Stimulated activated CD8-positive, alpha-beta memory T cell treated with anti-CD3 and anti-CD28 coated beads, Interleukin-12 subunit alpha, Interleukin-12 subunit beta, amount 100 ng/mL, for 24 hours (primary cell): Measurements from ENCODE around the gene GDNF.

ENCODE experiments used
- DNase-seq: peaks from one replicate; pipeline ENCODE4 v3.0.0-alpha.2; 2020; ENCODE audit errors: extremely low read depth

Gene GDNF

DNA sequence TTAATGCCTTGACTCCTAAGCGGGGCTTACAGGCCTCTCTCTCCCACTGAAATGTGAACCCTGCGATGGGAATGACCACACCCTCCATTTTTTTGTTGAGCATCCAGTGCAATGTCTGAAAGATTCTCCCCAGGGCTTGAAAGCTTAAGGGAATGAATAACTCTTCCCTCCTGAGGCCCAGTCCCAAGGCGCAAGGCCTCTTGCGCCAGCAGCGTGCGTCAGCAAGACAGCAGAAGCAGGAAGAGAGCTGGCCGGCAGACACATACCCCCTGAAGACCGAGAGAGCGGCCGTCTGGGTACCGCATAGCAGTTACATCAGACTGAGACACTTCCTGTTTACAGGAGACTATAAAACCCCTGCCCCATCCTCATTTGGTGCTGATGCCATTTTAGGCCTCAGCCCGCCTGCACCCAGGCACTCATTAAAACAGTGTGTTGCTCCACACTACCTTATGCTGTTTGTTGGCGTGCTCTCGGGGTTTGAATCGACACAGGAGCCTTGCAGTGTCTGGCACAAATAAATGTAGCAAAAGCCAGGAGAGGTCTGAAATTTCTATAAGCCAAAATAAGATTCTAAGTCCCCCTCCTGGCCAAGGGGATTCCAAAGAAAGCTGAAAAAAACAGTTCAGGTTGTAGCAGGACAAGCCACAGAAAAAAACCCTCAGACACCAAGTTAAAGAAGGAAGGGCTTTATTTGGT is 62.3 kb downstream of the GDNF start:
- no peak for DNase-seq

DNA sequence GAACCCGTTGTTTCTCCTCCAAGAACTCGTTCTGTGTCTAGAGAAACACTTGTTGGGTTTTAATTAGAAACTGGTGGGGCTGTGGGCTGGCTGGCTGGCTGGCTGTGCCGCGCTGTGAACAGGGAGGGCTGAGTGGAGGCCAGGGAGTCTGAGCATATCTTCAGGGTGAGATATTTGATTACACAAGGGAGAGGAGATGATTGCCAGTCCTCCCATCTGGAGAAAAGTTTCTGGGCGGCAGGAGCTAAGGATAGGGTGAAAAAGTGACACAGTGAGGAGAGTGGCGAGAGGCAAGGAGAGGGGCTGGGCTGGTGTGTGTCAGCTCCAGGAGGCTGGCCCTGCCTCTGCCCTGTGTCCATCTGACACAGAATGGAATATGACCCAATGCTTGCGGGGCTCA is 63.0 kb downstream of the GDNF start:
- DNase-seq: no peak

- DNase-seq: no peak
Observed at GRCh38 chr5:37774912-37775483, 64.8 kb downstream of the GDNF start.

- no peak for DNase-seq
Observed at GRCh38 chr5:37773809-37774208, 66.0 kb downstream of the GDNF start.

- DNase-seq: no peak
Observed at GRCh38 chr5:37772255-37772654, 67.6 kb downstream of the GDNF start.

DNA sequence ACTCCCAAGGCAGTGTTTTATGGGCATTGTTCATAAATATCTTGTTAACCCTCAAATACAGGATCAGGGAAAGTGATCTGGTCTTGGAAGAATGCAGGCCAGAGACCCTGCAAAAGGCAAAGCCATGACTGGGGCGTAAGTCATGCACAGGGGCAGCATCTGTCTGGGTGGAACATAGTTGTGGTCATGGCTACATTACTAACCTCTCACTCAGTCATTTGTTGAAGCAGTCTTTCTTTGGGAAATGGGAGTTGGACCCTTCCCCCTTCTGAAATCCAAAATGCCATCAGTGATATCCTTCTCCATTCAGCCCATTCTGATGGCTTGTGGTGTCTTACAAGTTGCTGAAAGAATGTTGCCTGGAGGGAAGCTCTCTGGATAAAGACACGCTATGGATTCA is 68.1 kb downstream of the GDNF start:
- no peak for DNase-seq

GRCh38 chr5:37771203-37771611 is 68.6 kb downstream of the GDNF start:
- DNase-seq: no peak

GRCh38 chr5:37770786-37771185 is 69.1 kb downstream of the GDNF start:
- DNase-seq: no peak

- no peak for DNase-seq
Observed at GRCh38 chr5:37769840-37770239, 70.0 kb downstream of the GDNF start.

DNA sequence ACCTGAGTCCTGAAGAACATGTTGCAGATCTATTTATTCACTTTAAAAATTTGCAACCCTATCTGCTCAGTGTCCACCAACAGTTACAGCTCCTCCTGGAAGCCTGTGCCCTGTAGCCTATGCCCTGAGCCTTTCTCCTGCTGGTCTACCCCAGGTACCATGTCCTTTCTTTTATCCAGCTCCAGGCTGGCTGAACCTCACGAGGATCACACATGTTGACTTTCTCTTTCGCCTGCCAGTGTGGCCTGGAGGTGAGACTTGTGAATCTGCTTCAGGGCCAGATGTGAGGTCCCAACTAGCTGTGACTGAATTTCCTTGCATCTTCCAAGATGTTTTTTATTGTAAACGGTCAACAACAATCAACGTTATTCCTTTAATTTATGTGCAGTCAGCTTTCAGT is 70.7 kb downstream of the GDNF start:
- DNase-seq: no peak

- DNase-seq: no peak
Observed at GRCh38 chr5:37768371-37768770, 71.5 kb downstream of the GDNF start.

DNA sequence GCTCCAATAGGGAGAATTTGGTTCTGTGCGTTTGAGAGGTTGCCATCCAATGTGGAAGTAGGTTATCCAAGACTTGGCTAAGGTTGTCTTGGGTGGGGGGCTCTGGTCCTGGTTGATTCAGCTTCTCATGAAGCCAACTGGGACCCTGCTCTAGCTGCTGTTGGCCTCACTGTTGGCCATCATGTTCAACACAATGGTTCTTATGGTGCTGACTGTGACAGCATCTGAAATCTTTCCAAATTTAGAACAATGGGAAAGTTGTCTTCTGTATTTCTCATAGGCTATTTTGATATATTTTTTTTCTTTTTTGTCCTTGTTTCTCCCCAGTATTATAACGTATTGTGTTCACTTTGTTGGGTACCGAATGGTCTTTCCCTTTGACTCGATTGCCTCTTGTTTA is 71.9 kb downstream of the GDNF start:
- no peak for DNase-seq

GRCh38 chr5:37767251-37767650 is 72.6 kb downstream of the GDNF start:
- no peak for DNase-seq
